Dermis blood vessel endothelial cell (primary cell): Measurements from ENCODE around the gene NPNT. TPM values are rescaled to one million over a fixed set of nuclear protein-coding genes. Genes with fewer than 3 reads are reported as not detected.
A peak's percentile ranks its signal among the peaks of the same experiment; 100 is the strongest.
"Not testable (repeated sequence)": the region's sequence is repeated elsewhere in the genome, so short reads cannot be mapped to it uniquely, and the experiment has no call there.

Experiments used
- DNase-seq: peaks from one replicate; pipeline ENCODE4 v3.0.0; 2010
- total RNA-seq: library from RNA; depleted of rRNA; stranded (reverse); fragments of >200 nt; gene quantifications from 2 replicates; pipeline ENCODE4 v1.2.3, GENCODE V29; 2014

Gene NPNT
- total RNA-seq, result 0.09 and 0.34 TPM in 2 replicates

GRCh38 chr4:105894660-105895582 is at the start of gene NPNT:
TSS of gene NPNT (plus strand) at chr4:105895471. CDS start at chr4:105895653, 182 bp downstream.
- no peak for DNase-seq

- DNase-seq, result no peak
Observed at GRCh38 chr4:105845559-105845958, 49.7 kb upstream of the NPNT start.

- DNase-seq, result not testable (repeated sequence)
Observed at GRCh38 chr4:105848359-105848758, 46.9 kb upstream of the NPNT start.

- DNase-seq, result no peak
Observed at GRCh38 chr4:105851196-105851595, 44.1 kb upstream of the NPNT start.

GRCh38 chr4:105852230-105852629 is 43.0 kb upstream of the NPNT start:
- DNase-seq, result not testable (repeated sequence)

- DNase-seq, result no peak
Observed at GRCh38 chr4:105858466-105859040, 36.7 kb upstream of the NPNT start.

- DNase-seq, result peak; percentile 65
Observed at GRCh38 chr4:105859233-105859632, 36.0 kb upstream of the NPNT start.

GRCh38 chr4:105870963-105871362 is 24.3 kb upstream of the NPNT start:
- no peak for DNase-seq

GRCh38 chr4:105871997-105872396 is 23.3 kb upstream of the NPNT start:
- DNase-seq, result no peak

- no peak for DNase-seq
Observed at GRCh38 chr4:105875233-105875632, 20.0 kb upstream of the NPNT start.

- no peak for DNase-seq
Observed at GRCh38 chr4:105878668-105879067, 16.6 kb upstream of the NPNT start.

- no peak for DNase-seq
Observed at GRCh38 chr4:105887508-105887907, 7.8 kb upstream of the NPNT start.

GRCh38 chr4:105895583-105896460 is 551 bp downstream of the NPNT start:
- peak; percentile 21 for DNase-seq

- DNase-seq, result no peak
Observed at GRCh38 chr4:105896461-105896942, 1.2 kb downstream of the NPNT start.

- no peak for DNase-seq
Observed at GRCh38 chr4:105896984-105897775, 1.9 kb downstream of the NPNT start.

- no peak for DNase-seq
Observed at GRCh38 chr4:105900541-105900940, 5.3 kb downstream of the NPNT start.

GRCh38 chr4:105902550-105903262 is 7.4 kb downstream of the NPNT start:
- DNase-seq, result no peak

- no peak for DNase-seq
Observed at GRCh38 chr4:105909787-105910281, 14.6 kb downstream of the NPNT start.

- DNase-seq, result no peak
Observed at GRCh38 chr4:105911426-105911825, 16.2 kb downstream of the NPNT start.

GRCh38 chr4:105912633-105913032 is 17.4 kb downstream of the NPNT start:
- DNase-seq, result no peak

GRCh38 chr4:105917171-105917685 is 22.0 kb downstream of the NPNT start:
- DNase-seq, result no peak
